ENCODE measurements around the gene HNF4A. TPM values are rescaled to one million over a fixed set of nuclear protein-coding genes. Genes with fewer than 3 reads are reported as not detected.

Gene HNF4A
- total and polyA plus RNA-seq, 4 experiments from 2014 or later = not detected

DNA sequence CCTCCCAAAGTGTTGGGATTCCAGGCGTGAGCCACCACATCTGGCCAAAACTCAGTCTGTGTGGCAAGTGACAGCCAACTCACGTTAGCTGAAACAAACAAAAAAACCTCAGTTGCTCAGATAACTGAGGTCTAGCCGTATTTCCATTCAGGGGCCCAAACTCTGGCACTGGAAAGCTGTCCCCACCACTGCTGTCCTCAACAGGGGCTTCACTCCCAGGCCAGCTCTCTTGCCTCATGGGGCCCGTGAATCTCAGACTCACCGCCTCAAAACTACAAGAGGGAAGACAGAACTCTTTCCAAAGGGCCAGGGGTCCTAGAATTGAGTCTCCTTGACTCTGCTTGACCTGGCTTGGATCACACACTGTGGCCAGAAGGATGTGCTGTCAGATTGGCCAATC lies 127.6 kb downstream of the HNF4A start:
- Mint-ChIP-seq H3K4me1 (peaks cover 0 to 8% (median 5%) of the 10 kb centered on the region in 4 donors), H3K4me3 (no peak overlapping the region), H3K9me3 (no peaks in the 10 kb centered on the region), H3K27ac (no peak overlapping the region), H3K27me3 (no peaks in the 10 kb centered on the region), H3K36me3 (peaks cover 35 to 56% of the 10 kb centered on the region in 2 donors)
- no peaks in the 10 kb centered on the region for H3K27me3 ChIP-seq (ENCODE audit: insufficient read depth, low read length)
- H3K4me1 ChIP-seq (ENCODE audit: insufficient read depth, low read length) = no peaks in the 10 kb centered on the region
- CTCF ChIA-PET (ENCODE audit: partially characterized antibody) = no interaction called here
- no peaks in the 10 kb centered on the region for H3K9me3 ChIP-seq (ENCODE audit: control insufficient read depth in 1 of 2, low read length in 2 of 2)
- POLR2A ChIA-PET (ENCODE audit: partially characterized antibody) = no interaction called here
- intact Hi-C loops (cut with micrococcal nuclease) = no loop called here
- H3K36me3 ChIP-seq (ENCODE audit: insufficient read depth, low read length) = peaks cover 22% of the 10 kb centered on the region
- no peak for DNase-seq
- H3K27ac ChIP-seq (ENCODE audit: low read depth, low read length) = no peak overlapping the region
- H3K4me3 ChIP-seq (ENCODE audit: low read length in 2 of 2) = no peak overlapping the region

Small RNA genes within 50 kb of the gene (microRNA-seq; reads per million reads assigned to microRNA genes)
- gene MIR3646 (ENCODE audit: borderline microRNAs expressed, borderline number of aligned reads, borderline replicate concordance) = not detected

Other genes starting within 250 kb of the HNF4A start
- not detected for gene JPH2, start 168.5 kb upstream of the HNF4A start, total RNA-seq
- not detected for gene JPH2, start 168.5 kb upstream of the HNF4A start, polyA plus RNA-seq
- 10 to 100 TPM; 35.5 to 36.6 TPM for gene OSER1, start 144.9 kb upstream of the HNF4A start, total RNA-seq
- 10 to 100 TPM; 40.8 to 63.3 TPM for gene OSER1, start 144.9 kb upstream of the HNF4A start, polyA plus RNA-seq
- gene GDAP1L1, start 108.4 kb upstream of the HNF4A start, total RNA-seq = not detected
- gene GDAP1L1, start 108.4 kb upstream of the HNF4A start, polyA plus RNA-seq = under 1 TPM in 1 of 2 donors, not detected in 1; 0.11 TPM
- 1 to 10 TPM; 5.8 to 6.3 TPM for gene FITM2, start 44.5 kb upstream of the HNF4A start, total RNA-seq
- 1 to 10 TPM in 1 of 2 donors, under 1 TPM in 1; 0.21 to 1.4 TPM for gene FITM2, start 44.5 kb upstream of the HNF4A start, polyA plus RNA-seq
- not detected for gene R3HDML, start 18.7 kb upstream of the HNF4A start, total RNA-seq
- gene R3HDML, start 18.7 kb upstream of the HNF4A start, polyA plus RNA-seq = not detected
- gene TTPAL, start 120.2 kb downstream of the HNF4A start, total RNA-seq = 10 to 100 TPM; 17.5 to 18.9 TPM
- gene TTPAL, start 120.2 kb downstream of the HNF4A start, polyA plus RNA-seq = 10 to 100 TPM in 1 of 2 donors, 1 to 10 TPM in 1; 5.7 to 12.3 TPM
- gene SERINC3, start 166.4 kb downstream of the HNF4A start, total RNA-seq = 10 to 100 TPM; 84.8 to 90.1 TPM
- gene SERINC3, start 166.4 kb downstream of the HNF4A start, polyA plus RNA-seq = 100 to 1,000 TPM; 184 to 212 TPM
- 1 to 10 TPM in 1 of 2 experiments, under 1 TPM in 1; 0.36 to 1.1 TPM for gene PKIG, start 226.9 kb downstream of the HNF4A start, total RNA-seq
- gene PKIG, start 226.9 kb downstream of the HNF4A start, polyA plus RNA-seq = 1 to 10 TPM in 1 of 2 donors, under 1 TPM in 1; 0.71 to 1.1 TPM

Data from CD4-positive, alpha-beta memory T cell (primary cell).